HG03520 (cell line): ENCODE measurements around the gene KCNK3.
"Not testable (repeated sequence)": the region's sequence is repeated elsewhere in the genome, so short reads cannot be mapped to it uniquely, and the experiment has no call there.

Source experiments
- ATAC-seq: cut with Tn5 transposase; IDR thresholded peaks from one replicate; pipeline ENCODE4 v1.9.1; 2021; ENCODE audit warnings: mild to moderate bottlenecking, moderate library complexity; ENCODE audit not compliant: unreplicated experiment

KCNK3 gene

DNA sequence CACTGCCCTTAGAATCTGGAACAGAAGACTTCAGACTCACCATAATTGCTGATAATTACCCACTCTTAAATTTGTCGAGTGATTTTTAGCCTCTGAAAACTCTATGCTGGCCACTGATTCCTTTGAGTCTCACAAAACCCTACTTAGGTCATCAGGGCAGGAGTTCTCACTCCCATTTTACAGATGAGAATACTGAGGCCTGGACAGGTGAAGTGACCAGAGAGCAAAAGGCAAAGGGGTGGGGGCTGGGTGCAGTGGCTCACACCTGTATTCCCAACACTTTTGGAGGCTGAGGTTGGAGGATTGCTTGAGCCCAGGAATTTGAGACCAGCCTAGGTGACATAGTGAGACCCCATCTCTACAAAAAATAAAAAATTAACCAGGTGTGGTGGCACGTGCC is 36.8 kb downstream of the KCNK3 start:
- no peak for ATAC-seq

DNA sequence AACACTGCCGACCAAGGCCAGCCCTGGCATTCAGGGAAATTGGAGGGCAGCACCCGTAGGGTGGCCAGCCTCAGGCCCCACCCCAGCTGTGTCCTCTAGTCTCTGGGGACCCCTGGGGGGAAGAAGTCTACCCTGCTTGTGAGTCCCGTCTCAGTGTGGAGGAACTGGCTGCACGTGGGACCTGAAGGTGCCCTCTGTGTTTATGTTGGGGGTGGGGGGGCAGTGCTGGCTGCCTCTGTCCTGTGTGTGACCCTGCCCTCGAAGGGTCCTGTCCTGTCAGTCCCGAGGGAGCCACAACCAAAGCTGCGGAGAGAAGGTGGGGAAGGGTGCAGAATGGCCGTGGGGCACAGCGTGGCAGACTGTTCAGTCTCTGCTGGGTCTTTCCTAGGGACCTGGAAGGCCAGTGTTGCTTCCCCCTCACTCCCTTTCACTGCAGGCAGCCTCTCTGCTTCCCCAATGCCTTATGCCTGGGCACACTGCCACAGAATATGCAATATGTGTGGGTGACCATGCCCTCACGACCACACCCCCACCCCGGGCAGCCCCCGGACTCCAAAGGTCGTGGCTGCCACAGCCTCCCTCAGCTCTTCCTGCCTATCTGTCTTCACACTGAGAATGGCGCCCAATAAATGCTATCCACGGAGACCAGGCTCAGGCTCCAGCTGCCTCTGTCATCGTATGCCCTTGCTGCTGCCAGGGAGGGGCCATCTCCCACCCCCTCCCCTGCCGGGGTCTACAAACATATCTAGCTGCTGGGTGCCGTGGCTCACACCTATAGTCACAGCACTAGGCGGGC is 38.2 kb downstream of the KCNK3 start:
- no peak for ATAC-seq

DNA sequence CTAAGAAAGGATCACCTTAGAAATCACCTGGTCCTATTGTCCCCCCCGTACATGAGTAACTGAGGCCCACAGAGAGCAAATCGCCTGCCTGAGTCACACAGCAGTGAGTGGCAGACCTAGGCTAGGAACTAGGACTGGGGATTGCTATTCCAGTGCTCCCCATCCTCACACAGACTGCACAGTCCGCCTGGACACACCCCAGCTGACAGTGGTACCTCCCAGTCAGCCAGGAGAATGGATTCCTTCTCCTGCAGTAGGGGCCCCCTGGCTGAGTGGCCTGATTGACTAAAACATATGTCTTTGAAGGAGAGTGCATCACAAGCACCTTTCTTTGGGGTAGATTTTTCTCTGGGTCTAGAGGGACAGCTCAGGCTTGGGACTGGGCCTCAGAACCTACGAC is 39.2 kb downstream of the KCNK3 start:
- no peak for ATAC-seq

DNA sequence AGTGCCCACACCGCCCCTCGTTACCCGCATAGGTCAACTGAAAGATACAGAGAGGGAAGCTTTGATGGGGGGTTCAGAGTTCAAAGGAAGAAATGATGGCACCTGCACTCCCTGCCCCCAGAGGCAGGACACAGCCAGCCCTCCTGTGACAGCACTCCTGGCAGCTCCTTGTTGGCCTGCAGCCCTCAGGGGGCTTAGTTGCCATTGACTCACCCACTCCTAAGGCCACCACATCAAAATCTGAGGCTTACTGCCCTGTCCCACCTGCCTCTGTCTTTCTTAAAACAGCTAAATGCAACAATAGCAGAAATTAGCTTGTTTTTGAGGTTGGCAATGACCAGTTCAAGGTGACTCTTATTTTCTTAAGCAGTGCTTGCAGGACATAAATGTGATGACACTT is 39.9 kb downstream of the KCNK3 start:
- no peak for ATAC-seq

DNA sequence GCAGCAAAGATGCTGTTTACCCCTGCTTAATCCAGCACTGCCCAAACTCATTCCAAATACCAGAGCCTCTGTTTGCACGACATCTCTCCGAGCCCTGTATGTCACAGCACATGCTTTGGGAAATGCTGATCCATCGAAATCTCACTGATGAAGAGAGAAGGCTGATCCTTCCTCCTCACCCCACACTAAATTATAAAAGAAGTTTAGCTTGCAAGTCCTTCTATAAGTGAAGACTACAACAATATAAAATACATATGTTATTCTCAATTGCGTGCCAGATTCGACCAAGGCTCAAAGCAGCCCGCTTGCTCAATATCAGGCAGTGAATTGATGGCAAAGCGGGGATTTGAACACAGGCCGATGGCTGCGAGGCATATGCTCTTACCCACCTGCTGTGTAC is 40.9 kb downstream of the KCNK3 start:
- no peak for ATAC-seq

DNA sequence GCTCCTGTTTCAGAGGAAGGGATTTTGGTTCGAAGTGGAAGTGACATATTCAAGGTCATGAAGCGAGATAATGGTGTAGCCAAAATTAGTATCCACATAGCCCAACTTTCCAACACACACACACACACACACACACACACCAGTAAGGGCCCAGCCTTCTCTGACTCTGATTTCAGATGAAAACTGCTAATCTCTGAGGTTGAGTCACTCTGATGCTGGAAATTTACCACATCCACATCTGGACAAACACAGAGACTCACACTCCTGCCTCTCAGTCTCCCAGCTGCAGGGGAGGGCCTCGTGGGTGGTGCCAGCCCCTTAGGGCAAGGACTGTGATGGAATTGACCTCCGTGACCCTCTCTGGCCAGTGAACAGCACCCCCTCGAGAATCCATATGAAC is 42.6 kb downstream of the KCNK3 start:
- no peak for ATAC-seq

DNA sequence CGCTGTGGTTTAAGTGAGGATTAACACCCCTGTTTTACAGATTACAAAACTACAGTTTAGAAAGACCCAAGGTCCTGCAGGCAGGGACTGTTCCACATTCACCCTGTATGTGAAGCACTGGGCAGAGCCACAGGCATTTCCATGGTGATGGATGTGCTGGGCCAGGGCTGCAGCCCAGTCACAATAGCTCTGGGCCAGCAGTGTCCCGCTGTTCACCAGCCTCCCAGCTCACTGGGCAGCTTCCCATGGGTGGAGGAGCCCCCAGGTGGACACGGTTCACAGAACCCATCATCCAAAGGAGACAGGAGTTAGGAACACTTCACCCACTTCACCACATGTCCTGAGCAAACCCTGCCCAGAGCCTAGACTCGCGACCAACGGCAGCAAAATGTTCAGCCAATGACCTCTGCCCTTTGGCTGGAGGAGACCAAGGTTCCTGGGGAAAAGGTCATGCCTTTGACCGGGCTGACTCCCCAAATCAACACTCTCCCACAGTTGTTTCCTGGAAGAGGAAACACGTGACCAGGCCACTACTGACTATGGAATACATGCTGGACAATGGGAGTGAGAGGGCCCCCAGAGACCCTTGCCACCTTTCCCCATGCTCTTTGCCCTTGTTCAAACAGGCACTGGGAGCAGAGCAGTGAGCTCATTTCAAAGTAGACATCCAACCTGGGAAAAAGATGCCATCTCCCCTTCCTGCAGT is 43.5 kb downstream of the KCNK3 start:
- ATAC-seq, result no peak

DNA sequence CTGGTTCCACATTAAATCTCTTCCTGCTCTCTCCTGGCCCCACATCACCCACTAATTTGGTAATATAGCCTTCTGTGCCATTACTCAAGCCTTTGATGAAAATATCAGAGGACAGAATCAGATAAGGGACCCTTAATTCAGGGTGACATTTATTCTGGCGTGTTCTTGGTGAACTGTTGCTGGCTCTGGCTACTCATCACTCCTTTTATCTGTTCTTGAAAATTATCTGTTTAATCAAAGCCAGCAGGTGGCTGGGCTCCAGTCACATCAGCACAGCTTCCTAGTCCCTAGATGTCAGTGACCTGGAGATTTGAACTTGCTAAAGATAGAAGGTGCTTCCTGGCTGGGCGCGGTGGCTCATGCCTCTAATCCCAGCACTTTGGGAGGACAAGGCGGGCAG is 44.7 kb downstream of the KCNK3 start:
- no peak for ATAC-seq

DNA sequence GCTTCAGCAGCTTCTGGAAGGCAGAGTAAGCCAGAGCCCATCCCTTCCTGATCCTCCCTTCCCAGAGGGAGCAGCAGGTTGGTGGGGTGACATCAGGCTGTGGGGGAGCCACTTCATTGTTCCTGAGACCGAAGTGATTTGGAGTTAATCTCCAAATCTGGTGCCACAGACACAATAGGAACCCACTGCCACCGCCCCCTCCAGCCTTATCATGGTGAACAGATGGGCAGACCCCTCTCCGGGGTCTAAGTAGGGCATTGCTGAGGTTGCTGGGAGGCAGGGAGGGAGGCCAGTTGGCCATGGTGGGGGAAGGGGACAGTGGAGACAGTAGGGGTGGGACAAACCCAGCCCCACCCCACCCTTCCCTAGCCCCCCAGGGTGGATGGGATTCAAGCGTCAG is 46.0 kb downstream of the KCNK3 start:
- no peak for ATAC-seq

DNA sequence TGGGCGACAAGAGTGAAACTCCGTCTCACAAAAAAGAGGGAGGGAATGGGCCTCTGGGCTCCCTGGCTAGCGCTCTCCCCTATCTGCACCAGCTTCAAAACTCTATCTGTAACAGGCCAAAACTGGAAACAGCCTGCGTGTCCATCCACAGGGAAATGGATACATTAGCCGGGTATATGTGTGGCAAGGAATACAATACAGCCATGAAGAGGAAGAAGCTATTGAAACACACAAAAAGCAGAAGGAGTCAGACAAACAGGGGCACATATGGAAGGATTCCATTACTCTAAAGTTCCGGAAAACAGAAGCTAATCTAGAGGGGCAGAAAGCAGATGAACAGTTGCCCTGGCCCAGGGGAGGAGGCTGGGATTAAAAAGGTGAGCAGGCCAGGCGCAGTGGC is 47.0 kb downstream of the KCNK3 start:
- ATAC-seq, result no peak

DNA sequence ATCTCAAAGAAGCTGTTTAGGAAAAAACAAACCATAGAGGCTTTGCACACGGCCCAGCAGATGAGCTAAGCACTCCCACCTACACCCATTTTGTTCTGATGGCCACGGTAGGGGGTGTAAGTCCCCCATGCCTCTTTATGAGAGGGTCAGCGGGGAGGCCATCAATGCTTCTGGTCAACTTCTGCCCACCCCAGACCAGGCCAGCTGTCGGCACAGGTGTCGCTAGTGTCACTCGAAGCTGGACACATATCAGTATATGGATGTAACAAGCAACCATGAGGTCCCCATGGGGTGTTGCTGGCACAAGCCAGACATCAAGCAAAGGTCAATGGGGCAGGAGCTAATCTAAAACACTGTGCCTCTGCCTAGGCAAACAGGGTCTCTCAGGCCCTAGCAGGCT is 47.8 kb downstream of the KCNK3 start:
- ATAC-seq, result no peak

DNA sequence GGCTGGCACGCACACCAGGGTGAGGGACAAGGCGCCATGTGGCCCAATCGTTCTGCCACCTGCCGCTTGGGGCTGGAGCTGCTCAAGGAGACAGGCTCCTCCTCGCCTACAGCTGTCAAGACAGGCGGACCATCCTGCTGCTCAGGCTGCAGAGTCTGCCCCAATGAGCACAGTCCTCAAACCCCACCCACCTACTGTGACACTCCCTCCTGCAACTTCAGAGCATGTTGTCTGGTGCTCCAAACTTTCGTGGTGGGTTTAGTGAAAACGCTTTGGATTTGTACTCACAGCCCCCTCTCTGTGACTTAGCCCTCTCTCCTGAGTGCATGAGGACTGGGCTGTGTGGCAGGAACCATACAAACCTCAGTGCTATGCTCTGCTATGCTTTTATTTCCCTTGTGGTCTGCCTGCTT is 48.4 kb downstream of the KCNK3 start:
- ATAC-seq, result no peak

DNA sequence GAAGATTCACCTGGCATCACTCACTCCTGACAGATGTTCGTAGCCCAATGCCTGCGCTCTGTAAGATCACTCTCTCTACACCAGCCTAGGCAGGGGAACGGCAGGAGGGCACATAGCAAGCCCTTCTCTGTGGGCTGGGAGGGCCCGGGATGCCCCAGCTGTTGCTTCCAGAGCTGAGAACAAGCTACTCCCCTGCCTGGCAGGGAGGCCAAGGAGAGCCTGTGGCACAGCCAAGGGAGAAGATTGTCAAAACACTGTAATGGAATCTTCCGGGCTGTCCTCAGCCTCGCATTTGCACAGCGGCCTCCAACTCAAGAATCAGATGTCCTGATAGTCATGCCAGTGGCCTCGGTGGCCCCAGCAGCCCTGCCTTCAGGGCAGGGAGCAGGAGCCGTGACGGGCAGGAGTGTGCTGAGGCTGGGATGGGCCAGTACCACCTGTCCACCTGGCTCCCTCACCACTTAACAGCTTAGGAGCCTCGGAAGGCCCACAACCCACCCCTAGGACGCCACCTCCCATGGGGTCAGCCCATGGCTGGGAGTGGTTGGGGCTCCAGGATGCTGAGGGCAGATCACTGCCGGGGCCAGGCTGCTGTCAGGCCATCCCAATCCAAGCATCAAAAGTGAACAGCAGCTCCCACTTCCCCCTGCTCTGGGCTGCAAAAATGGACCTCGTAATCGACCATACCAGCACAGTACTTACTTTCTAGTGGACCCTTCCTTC is 49.7 kb downstream of the KCNK3 start:
- ATAC-seq, result no peak

DNA sequence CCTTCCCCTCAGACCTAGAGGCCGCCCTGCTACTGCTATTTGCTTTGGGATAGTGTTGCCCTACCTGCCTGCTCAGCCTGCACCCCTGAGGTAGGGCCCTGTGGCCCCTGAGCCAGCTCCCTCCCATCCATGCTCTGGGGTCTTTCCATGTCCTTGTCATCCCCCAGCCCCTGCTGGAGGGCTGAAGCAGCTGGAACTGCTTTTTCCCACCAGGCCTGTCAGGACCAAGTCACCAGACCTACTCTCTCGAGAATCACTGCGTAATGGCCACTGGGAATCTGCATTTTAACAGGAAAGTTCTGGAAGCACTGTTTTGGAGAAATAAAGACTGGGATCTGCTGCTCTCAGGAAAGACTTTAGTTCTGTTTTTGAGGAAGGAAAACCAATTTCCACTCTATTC is 51.3 kb downstream of the KCNK3 start:
- ATAC-seq, result no peak

DNA sequence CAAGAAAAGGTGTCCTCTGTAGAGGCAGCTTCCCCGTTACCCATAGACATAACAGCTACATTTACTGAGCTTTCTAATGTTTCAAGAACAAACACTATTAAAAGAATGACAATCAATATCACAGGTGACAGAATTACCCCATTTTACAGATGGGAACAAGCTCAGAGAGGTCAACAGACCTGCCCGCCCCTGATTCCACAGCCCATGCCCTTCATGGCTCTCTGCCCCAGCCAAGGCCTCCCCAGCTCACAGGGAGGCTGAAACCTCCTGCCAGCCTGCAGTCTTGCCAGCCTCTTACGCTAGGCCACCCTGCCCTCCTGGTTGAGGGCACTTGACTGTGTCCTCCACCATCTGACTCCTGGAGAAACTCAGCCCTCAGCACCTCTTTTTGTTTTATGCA is 52.4 kb downstream of the KCNK3 start:
- ATAC-seq, result no peak

DNA sequence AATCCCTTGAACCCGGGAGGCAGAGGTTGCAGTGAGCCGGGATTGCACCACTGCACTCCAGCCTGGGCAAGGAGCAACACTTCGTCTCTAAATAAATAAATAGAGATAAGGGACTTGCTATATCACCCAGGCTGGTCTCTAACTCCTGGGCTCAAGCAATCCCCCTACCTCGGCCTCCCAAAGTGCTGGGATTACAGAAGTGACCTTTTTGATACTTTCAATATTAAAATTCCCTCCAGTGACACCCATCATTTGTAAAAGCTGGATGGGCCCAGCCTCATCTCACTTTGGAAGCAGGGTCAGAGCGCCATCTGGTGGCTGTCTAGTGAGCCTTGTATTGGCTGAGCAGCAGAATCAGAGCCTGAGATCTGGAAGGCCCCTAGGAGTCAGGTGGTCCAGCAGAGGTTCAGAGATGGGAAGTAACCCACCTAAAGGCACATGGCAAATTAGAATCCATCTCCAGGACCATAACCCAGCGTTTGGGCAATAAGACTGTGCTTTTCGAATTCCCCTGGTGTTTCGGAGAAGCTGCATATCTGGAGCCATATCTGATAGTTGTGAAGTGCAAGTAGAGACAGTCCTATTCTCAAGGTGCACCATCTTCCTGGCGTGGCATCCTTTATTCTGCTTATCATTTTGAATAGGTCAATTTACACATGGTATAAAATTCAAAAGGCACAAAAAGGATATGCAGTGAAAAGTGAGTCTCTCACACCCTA is 53.2 kb downstream of the KCNK3 start:
- no peak for ATAC-seq

DNA sequence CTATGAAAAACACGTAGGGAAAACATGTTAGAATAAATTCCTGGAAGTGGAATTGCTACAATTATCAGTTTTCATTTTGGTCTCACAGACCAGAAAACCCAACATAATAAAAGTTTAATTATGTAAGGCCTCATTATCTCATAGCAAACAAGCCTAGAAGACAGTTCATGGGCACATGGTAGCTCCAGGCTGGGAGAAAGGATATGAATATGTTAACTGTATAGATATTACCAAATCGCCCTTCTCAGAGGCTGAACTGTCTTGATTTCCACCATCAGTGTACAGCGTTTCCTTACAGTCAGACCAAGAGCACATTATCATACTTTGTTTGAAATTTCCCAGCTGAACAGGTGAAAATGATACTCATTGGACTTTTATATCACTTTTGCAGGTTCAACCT is 54.4 kb downstream of the KCNK3 start:
- ATAC-seq, result no peak

DNA sequence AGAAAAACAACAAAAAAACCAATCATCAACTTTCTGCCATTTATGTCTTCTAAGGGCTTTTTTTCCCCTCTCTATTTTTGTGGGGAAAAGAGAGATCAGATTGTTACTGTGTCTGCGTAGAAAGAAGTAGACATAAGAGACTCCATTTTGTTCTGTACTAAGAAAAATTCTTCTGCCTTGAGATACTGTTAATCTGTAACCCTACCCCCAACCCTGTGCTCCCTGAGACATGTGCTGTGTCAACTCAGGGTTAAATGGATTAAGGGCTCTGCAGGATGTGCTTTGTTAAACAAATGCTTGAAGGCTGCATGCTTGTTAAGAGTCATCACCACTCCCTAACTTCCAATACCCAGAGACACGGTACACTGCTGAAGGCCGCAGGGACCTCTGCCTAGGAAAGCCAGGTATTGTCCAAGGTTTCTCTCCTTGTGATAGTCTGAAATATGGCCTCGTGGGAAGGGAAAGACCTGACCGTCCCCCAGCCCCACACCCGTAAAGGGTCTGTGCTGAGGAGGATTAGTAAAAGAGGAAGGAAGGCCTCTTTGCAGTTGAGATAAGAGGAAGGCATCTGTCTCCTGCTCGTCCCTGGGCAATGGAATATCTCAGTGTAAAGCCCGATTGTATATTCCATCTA is 57.4 kb downstream of the KCNK3 start:
- ATAC-seq, result not testable (repeated sequence)

DNA sequence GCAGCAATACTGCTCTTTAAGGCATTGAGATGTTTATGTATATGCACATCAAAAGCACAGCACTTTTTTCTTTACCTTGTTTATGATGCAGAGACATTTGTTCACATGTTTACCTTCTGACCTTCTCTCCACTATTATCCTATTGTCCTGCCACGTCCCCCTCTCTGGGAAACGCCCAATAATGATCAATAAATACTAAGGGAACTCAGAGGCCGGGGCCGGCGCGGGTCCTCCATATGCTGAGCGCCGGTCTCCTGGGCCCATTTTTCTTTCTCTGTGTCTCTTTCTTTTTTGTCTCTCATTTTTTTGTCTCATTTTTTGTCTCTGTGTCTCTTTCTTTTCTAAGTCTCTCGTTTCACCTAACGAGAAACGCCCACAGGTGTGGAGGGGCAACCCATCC is 57.9 kb downstream of the KCNK3 start:
- ATAC-seq, result not testable (repeated sequence)

DNA sequence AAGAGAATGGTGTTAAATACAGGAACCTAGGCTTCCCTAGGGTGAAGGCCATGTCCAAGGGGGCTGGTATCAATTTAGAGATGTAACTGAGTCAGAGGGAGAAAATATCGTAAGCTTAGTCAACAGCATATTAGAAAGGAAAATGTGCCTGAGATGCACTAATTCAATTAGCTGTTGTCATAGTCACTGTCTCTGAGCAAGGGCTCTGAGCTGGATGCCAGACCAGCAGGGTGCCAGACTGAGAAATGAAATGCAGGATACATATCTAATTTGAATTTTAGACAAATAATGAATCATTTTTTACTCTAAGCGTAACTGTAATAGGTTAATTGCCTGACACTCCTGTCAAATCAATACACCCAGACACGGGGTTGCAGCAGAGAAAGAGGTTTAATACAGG is 60.1 kb downstream of the KCNK3 start:
- no peak for ATAC-seq

DNA sequence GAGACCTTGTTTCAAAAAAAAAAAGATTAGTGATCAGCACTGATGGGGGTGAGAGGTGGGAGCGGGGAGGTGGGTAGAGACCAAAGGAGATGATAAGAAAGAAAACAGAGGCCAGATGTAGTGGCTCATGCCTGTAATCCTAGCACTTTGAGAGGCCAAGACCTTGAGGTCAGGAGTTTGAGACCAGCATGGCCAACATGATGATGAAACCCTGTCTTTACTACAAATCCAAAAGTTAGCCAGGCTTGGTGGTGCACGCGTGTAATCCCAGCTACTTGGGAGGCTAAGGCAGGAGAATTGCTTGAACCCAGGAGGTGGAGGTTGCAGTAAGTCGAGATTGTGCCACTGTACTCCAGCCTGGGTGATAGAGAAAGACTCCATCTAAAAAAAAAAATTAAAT is 62.0 kb downstream of the KCNK3 start:
- no peak for ATAC-seq
